Endothelial cell of umbilical vein (primary cell): ENCODE data around the gene ZNF804A. TPM values are rescaled to one million over a fixed set of nuclear protein-coding genes. Genes with fewer than 3 reads are reported as not detected.
A peak's percentile ranks its signal among the peaks of the same experiment; 100 is the strongest.

Experiments
- BruUV-seq: library from RNA; stranded (reverse); fragments of 400-500 nt; replicated peaks from 2 replicates; lab custom pipeline; 2021; lab: Mats Ljungman, UMichigan
- CTCF ChIA-PET: fragments of 300-600, 350-600 bp; sonication (Branson Sonifier 250); formaldehyde crosslinking; loops from one replicate; lab custom pipeline; 2021; ENCODE audit warnings: antibody characterized with exemption, inconsistent platforms; lab: Charles Lee
- POLR2A ChIA-PET: fragments of 300-600, 350-600 bp; sonication (Branson Sonifier 250); formaldehyde crosslinking; loops from one replicate; lab custom pipeline; 2021; ENCODE audit warnings: antibody characterized with exemption, inconsistent platforms; lab: Charles Lee
- DNase-seq: peaks from one replicate; pipeline ENCODE4 v3.0.0-alpha.2; 2011; ENCODE audit warnings: low read depth, low spot score
- FAIRE-seq: peaks from 2 replicates; lab custom pipeline; 2011; peaks lifted over from hg19 to GRCh38; lab: Jason Lieb, UNC
- H2AFZ ChIP-seq: 2 replicates; pipeline ENCODE4 v1.6.0; 2012; ENCODE audit warnings: low read depth, low read length, control low read depth, inconsistent platforms
- H3K27ac ChIP-seq: 2 replicates; pipeline ENCODE4 v1.5.1; 2011; ENCODE audit warnings: low read depth, mild to moderate bottlenecking, control low read depth, low read length, moderate library complexity; ENCODE audit not compliant: insufficient read depth
- H3K27me3 ChIP-seq, 2 experiments: 2 replicates each; pipeline versions ENCODE4 v1.6.0 to v1.6.1; 2011; ENCODE audit warnings: low read length in 2 of 2, mixed read lengths in 1 of 2; ENCODE audit not compliant: control insufficient read depth in 2 of 2, insufficient read depth in 2 of 2
- H3K36me3 ChIP-seq, 2 experiments: 2 replicates in 1 of 2; 3 replicates in 1 of 2; pipeline ENCODE4 v1.5.1; 2011; ENCODE audit warnings: low read length in 2 of 2, mild to moderate bottlenecking in 1 of 2, moderate library complexity in 1 of 2; ENCODE audit not compliant: control insufficient read depth in 2 of 2, insufficient read depth in 2 of 2; ENCODE audit errors: extremely low read depth in 1 of 2
- H3K4me1 ChIP-seq: 3 replicates; pipeline ENCODE4 v1.5.1; 2011; ENCODE audit warnings: mild to moderate bottlenecking, low read length; ENCODE audit not compliant: control insufficient read depth, insufficient read depth; ENCODE audit errors: extremely low read depth
- H3K4me2 ChIP-seq: 2 replicates; pipeline ENCODE4 v1.6.1; 2011; ENCODE audit warnings: low read length, control low read depth, mixed read lengths; ENCODE audit not compliant: insufficient read depth
- H3K4me3 ChIP-seq, 3 experiments: fragments of 200-600 bp in 1 of 3; sonication (generic), shearing (Covaris generic) in 1 of 3; replicated peaks in 1 of 3; 2 replicates each; pipeline ENCODE4 v1.5.1; 2011 to 2016; ENCODE audit warnings: control low read depth in 3 of 3, low read length in 3 of 3, mild to moderate bottlenecking in 2 of 3, inconsistent platforms in 1 of 3, low read depth in 1 of 3, moderate library complexity in 1 of 3; ENCODE audit not compliant: insufficient read depth in 1 of 3
- H3K79me2 ChIP-seq: 2 replicates; pipeline ENCODE4 v1.6.0; 2012; ENCODE audit warnings: low read length, inconsistent platforms; ENCODE audit not compliant: control insufficient read depth, insufficient read depth
- H3K9ac ChIP-seq: replicated peaks from 2 replicates; pipeline ENCODE3; 2011; ENCODE audit warnings: low read length, control low read depth; ENCODE audit not compliant: insufficient read depth; ENCODE audit errors: extremely low read depth
- H3K9me1 ChIP-seq: replicated peaks from 3 replicates; pipeline ENCODE4 v1.6.0; 2011; ENCODE audit warnings: mild to moderate bottlenecking, low read length; ENCODE audit not compliant: control insufficient read depth, insufficient read depth; ENCODE audit errors: extremely low read depth
- H3K9me3 ChIP-seq: replicated peaks from 2 replicates; pipeline ENCODE4 v1.5.1; 2012; ENCODE audit warnings: low read length, inconsistent platforms; ENCODE audit not compliant: control insufficient read depth, insufficient read depth
- H4K20me1 ChIP-seq: replicated peaks from 2 replicates; pipeline ENCODE3; 2011; ENCODE audit warnings: mild to moderate bottlenecking, low read length; ENCODE audit not compliant: control insufficient read depth, insufficient read depth; ENCODE audit errors: extremely low read depth
- EZH2 ChIP-seq: IDR thresholded peaks from 2 replicates; pipeline ENCODE4 v1.6.1; 2012; ENCODE audit warnings: borderline replicate concordance, low read depth, mild to moderate bottlenecking, moderate library complexity, low read length, inconsistent platforms; ENCODE audit not compliant: severe bottlenecking
- FOS ChIP-seq: IDR thresholded peaks from 2 replicates; pipeline ENCODE4 v1.6.1; 2011; ENCODE audit warnings: mild to moderate bottlenecking, low read length, moderate library complexity, borderline replicate concordance; ENCODE audit not compliant: insufficient read depth
- JUN ChIP-seq: IDR thresholded peaks from 2 replicates; pipeline ENCODE4 v1.6.1; 2011; ENCODE audit warnings: borderline replicate concordance, low read depth; ENCODE audit not compliant: insufficient read length, insufficient read depth
- POLR2A ChIP-seq: IDR thresholded peaks from 2 replicates; pipeline ENCODE4 v1.6.1; 2012; ENCODE audit warnings: low read depth, mild to moderate bottlenecking, control low read depth, low read length
- POLR2AphosphoS5 ChIP-seq: IDR thresholded peaks from 2 replicates; pipeline ENCODE4 v1.6.1; 2012; ENCODE audit warnings: low read depth, mild to moderate bottlenecking, control low read depth, low read length, moderate library complexity; ENCODE audit not compliant: insufficient read depth
- dilution Hi-C: fragments of 300-500 bp; cut with MboI; formaldehyde crosslinking; loops from one replicate; pipeline ENCODE4 v1.15.0; 2019; ENCODE audit warnings: low sequenced_read_pairs; ENCODE audit not compliant: extremely low pct_ligation_motif_present
- intact Hi-C: fragments of 100-400 bp; cut with micrococcal nuclease; formaldehyde crosslinking; loops from one replicate; pipeline ENCODE4 v1.10.0; 2022
- polyA plus RNA-seq, 4 experiments: library from polyadenylated mRNA; depleted of rRNA in 3 of 4; stranded (reverse) in 3 of 4; unstranded in 1 of 4; fragments of >200 nt; gene quantifications; 2 replicates each; pipeline versions ENCODE4 v1.2.1 to v1.2.3, GENCODE V29; 2011 to 2012; ENCODE audit warnings: missing spikeins in 1 of 4
- total RNA-seq: library from RNA; stranded (reverse); gene quantifications from 2 replicates; pipeline ENCODE4 v1.2.3, GENCODE V29; 2021
- TF ChIP-seq, protein P1 (sequence below): IDR thresholded peaks from 2 replicates; pipeline ENCODE4 v1.6.1; 2011; ENCODE audit not compliant: insufficient read depth, insufficient read length
- TF ChIP-seq, protein P2 (sequence below), 2 donors: IDR thresholded peaks; 1 replicate in 1 of 2; 2 replicates in 1 of 2; pipeline ENCODE4 v1.5.1; 2011; ENCODE audit warnings: low read length in 2 of 2, mild to moderate bottlenecking in 2 of 2, moderate library complexity in 2 of 2, control low read depth in 1 of 2, inconsistent platforms in 1 of 2, low read depth in 1 of 2; ENCODE audit not compliant: insufficient read depth in 1 of 2; ENCODE audit errors: extremely low read depth in 1 of 2

ZNF804A gene
- total and polyA plus RNA-seq, 2 donors (not counting 3 experiments of a cell fraction or from before 2014, with no cell fraction given), result 0.22 TPM; not detected in 1

DNA sequence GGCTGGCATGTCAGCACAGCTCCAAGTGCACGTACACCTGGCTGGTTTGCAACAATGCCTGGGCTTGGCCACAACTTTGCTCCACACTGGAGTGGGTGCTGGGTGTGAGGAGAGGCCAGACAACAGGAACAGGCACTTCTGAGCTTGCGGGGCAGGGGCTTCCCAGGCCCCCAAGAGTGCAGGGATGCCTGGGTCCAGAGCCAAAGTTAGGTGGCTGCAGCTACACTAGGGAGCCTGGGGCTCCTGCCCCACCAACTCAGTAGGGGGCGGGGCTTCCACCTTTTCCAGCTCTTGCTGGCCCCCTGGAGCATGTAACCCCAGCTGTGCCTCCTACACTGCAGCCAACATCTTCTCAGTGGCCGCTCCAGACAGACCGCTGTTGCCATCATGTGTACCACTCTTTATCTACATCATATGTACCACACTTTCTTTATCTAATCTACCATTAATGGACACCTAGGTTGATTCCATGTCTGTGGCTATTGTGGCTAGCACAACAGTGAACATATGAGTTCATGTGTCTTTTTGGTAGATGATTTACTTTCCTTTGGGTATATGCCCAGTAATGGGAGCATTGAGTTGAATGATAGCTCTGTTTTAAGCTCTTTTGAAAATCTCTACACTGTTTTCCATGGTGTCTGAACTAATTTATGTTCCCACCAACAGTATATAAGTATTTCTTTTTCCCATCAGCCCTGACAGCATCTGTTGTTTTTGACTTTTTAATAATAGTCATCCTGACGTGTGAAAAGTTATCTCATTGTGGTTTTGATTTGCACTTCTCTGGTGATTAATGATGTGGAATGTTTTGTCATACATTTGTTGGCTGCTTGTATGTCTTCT, 87.9 kb downstream of the ZNF804A start:
- intact Hi-C loops (no loop called here), dilution Hi-C loops (no loop called here)
- DNase-seq (no peak), FAIRE-seq (no peak)
- H3K4me2 ChIP-seq, result no peak overlapping the region
- ChIA-PET POLR2A (no interaction called here), CTCF (interaction anchor here (1.0 kb wide), 1 partner anchor 10 kb away, joined by 3 read pairs; no protein-coding TSS in a partner anchor)
- H3K9ac ChIP-seq, result no peak overlapping the region
- TF ChIP-seq POLR2A, result no peak
- TF ChIP-seq JUN, result no peak
- peak; percentile 24 for TF ChIP-seq FOS
- no peak for TF ChIP-seq POLR2AphosphoS5
- TF ChIP-seq, protein P1, sequence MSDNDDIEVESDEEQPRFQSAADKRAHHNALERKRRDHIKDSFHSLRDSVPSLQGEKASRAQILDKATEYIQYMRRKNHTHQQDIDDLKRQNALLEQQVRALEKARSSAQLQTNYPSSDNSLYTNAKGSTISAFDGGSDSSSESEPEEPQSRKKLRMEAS, result no peak
- TF ChIP-seq EZH2, result no peak
- TF ChIP-seq, protein P2, sequence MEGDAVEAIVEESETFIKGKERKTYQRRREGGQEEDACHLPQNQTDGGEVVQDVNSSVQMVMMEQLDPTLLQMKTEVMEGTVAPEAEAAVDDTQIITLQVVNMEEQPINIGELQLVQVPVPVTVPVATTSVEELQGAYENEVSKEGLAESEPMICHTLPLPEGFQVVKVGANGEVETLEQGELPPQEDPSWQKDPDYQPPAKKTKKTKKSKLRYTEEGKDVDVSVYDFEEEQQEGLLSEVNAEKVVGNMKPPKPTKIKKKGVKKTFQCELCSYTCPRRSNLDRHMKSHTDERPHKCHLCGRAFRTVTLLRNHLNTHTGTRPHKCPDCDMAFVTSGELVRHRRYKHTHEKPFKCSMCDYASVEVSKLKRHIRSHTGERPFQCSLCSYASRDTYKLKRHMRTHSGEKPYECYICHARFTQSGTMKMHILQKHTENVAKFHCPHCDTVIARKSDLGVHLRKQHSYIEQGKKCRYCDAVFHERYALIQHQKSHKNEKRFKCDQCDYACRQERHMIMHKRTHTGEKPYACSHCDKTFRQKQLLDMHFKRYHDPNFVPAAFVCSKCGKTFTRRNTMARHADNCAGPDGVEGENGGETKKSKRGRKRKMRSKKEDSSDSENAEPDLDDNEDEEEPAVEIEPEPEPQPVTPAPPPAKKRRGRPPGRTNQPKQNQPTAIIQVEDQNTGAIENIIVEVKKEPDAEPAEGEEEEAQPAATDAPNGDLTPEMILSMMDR (IDR thresholded peaks at IDR 0.05; ENCODE audit: extremely low read depth in 1 of 2, insufficient read depth in 1 of 2, low read depth in 1 of 2, low read length in 2 of 2), result no peak
- H3K27ac ChIP-seq, result no peak overlapping the region
- no peaks in the 10 kb centered on the region for H3K79me2 ChIP-seq
- H3K36me3 ChIP-seq, result no peaks in the 10 kb centered on the region
- H3K9me3 ChIP-seq, result no peaks in the 10 kb centered on the region
- H2AFZ ChIP-seq, result no peak overlapping the region
- H3K27me3 ChIP-seq, result no peaks in the 10 kb centered on the region
- BruUV-seq, result no TSS peak
- no peaks in the 10 kb centered on the region for H4K20me1 ChIP-seq
- H3K9me1 ChIP-seq, result no peaks in the 10 kb centered on the region
- H3K4me3 ChIP-seq, result no peak overlapping the region
- no peaks in the 10 kb centered on the region for H3K4me1 ChIP-seq
